OCI-LY3 (cell line): ENCODE measurements around the gene MARCHF9.

Experiments
- CTCF ChIP-seq: fragments of 200-600, 300-600 bp; sonication (generic); IDR thresholded peaks from 2 replicates; pipeline ENCODE4 v1.5.1; 2014; ENCODE audit warnings: antibody characterized with exemption, low read length, low read depth
- EZH2phosphoT487 ChIP-seq: fragments of 200-600 bp; shearing (Covaris generic); IDR thresholded peaks from 2 replicates; pipeline ENCODE4 v1.6.1; 2018; ENCODE audit warnings: antibody characterized with exemption, mixed run types, low read depth

- TF ChIP-seq CTCF: no peak
- TF ChIP-seq EZH2phosphoT487: no peak
Measured at GRCh38 chr12:57781801-57782200, 26.9 kb downstream of the MARCHF9 start.
